MCF 10A (cell line): ENCODE data around the gene CFAP97. TPM values are rescaled to one million over a fixed set of nuclear protein-coding genes. Genes with fewer than 3 reads are reported as not detected.

Experiments used
- BruUV-seq: library from RNA; stranded (reverse); fragments of 400-500 nt; replicated peaks from 2 replicates; lab custom pipeline; 2021; lab: Mats Ljungman, UMichigan
- CTCF ChIA-PET: fragments of 300-600 bp; sonication (Branson Sonifier 250); formaldehyde crosslinking; extraction: SDS; loops from one replicate; lab custom pipeline; 2021; ENCODE audit warnings: antibody characterized with exemption, inconsistent platforms; lab: Yijun Ruan, JAX
- POLR2A ChIA-PET: fragments of 300-600, 350-650 bp; sonication (Branson Sonifier 250); formaldehyde crosslinking; extraction: SDS; loops from one replicate; lab custom pipeline; 2020; ENCODE audit warnings: antibody characterized with exemption, inconsistent platforms; lab: Yijun Ruan, JAX
- DNase-seq: peaks from one replicate; pipeline ENCODE4 v3.0.0-alpha.2; 2018; ENCODE audit not compliant: unreplicated experiment
- H3K27ac Mint-ChIP-seq: one replicate; pipeline ENCODE4 v1.8.0; 2022; ENCODE audit warnings: mild to moderate bottlenecking, low read depth, mixed read lengths; ENCODE audit not compliant: unreplicated experiment
- H3K27me3 Mint-ChIP-seq: one replicate; pipeline ENCODE4 v1.8.0; 2022; ENCODE audit warnings: mixed read lengths; ENCODE audit not compliant: insufficient read depth, unreplicated experiment
- H3K36me3 Mint-ChIP-seq: one replicate; pipeline ENCODE4 v1.8.0; 2022; ENCODE audit warnings: mild to moderate bottlenecking, moderate library complexity, mixed read lengths; ENCODE audit not compliant: insufficient read depth, unreplicated experiment
- H3K4me1 Mint-ChIP-seq: one replicate; pipeline ENCODE4 v1.8.0; 2022; ENCODE audit warnings: mixed read lengths; ENCODE audit not compliant: insufficient read depth, unreplicated experiment
- H3K4me3 Mint-ChIP-seq: one replicate; pipeline ENCODE4 v1.8.0; 2022; ENCODE audit warnings: mild to moderate bottlenecking, moderate library complexity, mixed read lengths; ENCODE audit not compliant: unreplicated experiment
- H3K9me3 Mint-ChIP-seq: one replicate; pipeline ENCODE4 v1.8.0; 2022; ENCODE audit warnings: mixed read lengths; ENCODE audit not compliant: unreplicated experiment
- CTCF ChIP-seq: fragments of 200-600 bp; IDR thresholded peaks from one replicate; pipeline ENCODE4 v1.8.0; 2022; ENCODE audit warnings: antibody characterized with exemption, mild to moderate bottlenecking; ENCODE audit not compliant: unreplicated experiment
- intact Hi-C: fragments of 100-400 bp; cut with micrococcal nuclease; formaldehyde crosslinking; loops from 2 replicates; pipeline ENCODE4 v1.14.1; 2022
- total RNA-seq: library from RNA; stranded (reverse); gene quantifications from 2 replicates; pipeline ENCODE4 v1.2.3, GENCODE V29; 2022

The CFAP97 gene
- total RNA-seq, 1 experiment from 2014 or later, result 95.0 TPM

GRCh38 chr4:185110375-185110823, 93.4 kb downstream of the CFAP97 start:
- ChIA-PET CTCF (interaction anchor here (0.6 to 1.5 kb wide), 3 partner anchors 8 to 812 kb away, joined by 3 read pairs; no protein-coding TSS in a partner anchor), POLR2A (interaction anchor here (0.7 to 1.0 kb wide), 2 partner anchors 78 to 228 kb away, joined by 3 to 4 read pairs; no protein-coding TSS in a partner anchor)
- Mint-ChIP-seq H3K4me1 (peaks cover 5% of the 10 kb centered on the region), H3K27ac (peak overlapping the region; percentile 63), H3K4me3 (no peak overlapping the region), H3K9me3 (no peaks in the 10 kb centered on the region), H3K27me3 (no peaks in the 10 kb centered on the region), H3K36me3 (no peaks in the 10 kb centered on the region)
- BruUV-seq, result no TSS peak
- intact Hi-C loops, result no loop called here
- no peak for DNase-seq
- TF ChIP-seq CTCF, result no peak

- no peak for TF ChIP-seq CTCF
- CTCF ChIA-PET, result interaction anchor here (1.5 kb wide), 1 partner anchor 13 kb away, joined by 3 read pairs; no protein-coding TSS in a partner anchor
- POLR2A ChIA-PET, result interaction anchor here (0.7 to 1.0 kb wide), 2 partner anchors 77 to 228 kb away, joined by 3 to 4 read pairs; no protein-coding TSS in a partner anchor
- Mint-ChIP-seq H3K27me3 (no peaks in the 10 kb centered on the region), H3K4me1 (peaks cover 5% of the 10 kb centered on the region), H3K9me3 (no peaks in the 10 kb centered on the region), H3K4me3 (no peak overlapping the region), H3K36me3 (no peaks in the 10 kb centered on the region), H3K27ac (no peak overlapping the region)
- BruUV-seq, result no TSS peak
- intact Hi-C loops, result no loop called here
- no peak for DNase-seq
Measured at GRCh38 chr4:185109736-185110135, 94.1 kb downstream of the CFAP97 start.

Other genes with a start within 250 kb of the CFAP97 start
- gene HELT, start 185.5 kb downstream of the CFAP97 start, total RNA-seq, result not detected in 2 replicates
- 18.8 and 18.9 TPM in 2 replicates for gene SLC25A4, start 60.7 kb downstream of the CFAP97 start, total RNA-seq
- 10.5 and 14.4 TPM in 2 replicates for gene SNX25, start 5.6 kb upstream of the CFAP97 start, total RNA-seq
- gene LRP2BP, start 191.9 kb upstream of the CFAP97 start, total RNA-seq, result 0.64 and 0.70 TPM in 2 replicates
- 4.4 and 5.5 TPM in 2 replicates for gene ANKRD37, start 192.8 kb upstream of the CFAP97 start, total RNA-seq
- 44.4 and 46.4 TPM in 2 replicates for gene UFSP2, start 222.0 kb upstream of the CFAP97 start, total RNA-seq